OCI-M2 (cell line): ENCODE measurements around the gene SHLD1.
"Not testable (repeated sequence)": the region's sequence is repeated elsewhere in the genome, so short reads cannot be mapped to it uniquely, and the experiment has no call there.

Experiments used
- DNase-seq: peaks from one replicate; lab custom pipeline; 2025; ENCODE audit not compliant: unreplicated experiment; lab: John Stamatoyannopoulos, UW

Gene SHLD1

GRCh38 chr20:5735845-5736510 lies 14.2 kb upstream of the SHLD1 start:
- DNase-seq, result no peak

DNA sequence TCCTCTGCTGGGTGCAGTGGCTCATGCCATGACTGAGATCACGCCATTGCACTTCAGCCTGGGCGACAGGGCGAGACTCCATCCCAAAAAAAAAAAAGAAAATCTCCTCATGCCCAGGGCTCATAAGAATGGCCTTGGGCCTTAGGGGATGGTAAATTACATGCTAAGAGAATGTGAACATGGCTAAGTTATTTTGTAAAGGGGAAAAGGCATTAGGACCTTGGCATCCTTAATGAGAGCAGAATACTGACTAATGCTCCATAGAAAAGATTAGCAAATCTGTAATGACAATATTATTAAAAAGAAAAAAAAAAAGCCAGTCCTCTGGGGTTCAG lies 12.6 kb upstream of the SHLD1 start:
- DNase-seq, result no peak

GRCh38 chr20:5737966-5738365 lies 12.2 kb upstream of the SHLD1 start:
- no peak for DNase-seq

- DNase-seq, result not testable (repeated sequence)
Observed at GRCh38 chr20:5740643-5741042, 9.6 kb upstream of the SHLD1 start.

- no peak for DNase-seq
Observed at GRCh38 chr20:5741089-5741488, 9.1 kb upstream of the SHLD1 start.

- no peak for DNase-seq
Observed at GRCh38 chr20:5742041-5742440, 8.2 kb upstream of the SHLD1 start.

DNA sequence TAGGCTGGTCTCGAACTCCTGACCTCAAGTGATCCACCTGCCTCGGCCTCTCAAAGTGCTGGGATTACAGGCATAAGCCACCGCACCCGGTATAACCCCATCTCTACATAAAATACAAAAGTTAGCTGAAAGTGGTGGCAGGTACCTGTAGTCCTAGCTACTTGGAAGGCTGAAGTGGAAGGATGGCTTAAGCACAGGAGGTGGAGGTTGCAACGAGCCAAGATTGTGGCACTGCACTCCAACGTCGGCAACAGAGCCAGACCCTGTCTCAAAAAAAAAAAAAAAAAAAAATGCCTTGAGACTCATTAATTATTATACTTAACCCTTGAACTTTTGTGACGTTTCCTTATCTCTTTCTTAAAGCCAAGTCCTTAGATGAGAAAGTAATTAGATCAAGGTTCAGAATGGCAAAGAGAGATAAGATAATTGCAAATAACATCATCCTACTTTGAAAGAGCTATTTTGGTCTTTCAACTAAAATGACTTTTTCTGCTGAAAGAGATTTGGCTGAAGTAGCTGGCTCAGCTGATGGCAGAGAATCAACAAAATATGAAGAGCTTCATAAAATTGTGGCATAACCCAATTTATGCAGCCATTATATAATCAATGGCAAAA lies 4.7 kb upstream of the SHLD1 start:
- DNase-seq, result no peak

DNA sequence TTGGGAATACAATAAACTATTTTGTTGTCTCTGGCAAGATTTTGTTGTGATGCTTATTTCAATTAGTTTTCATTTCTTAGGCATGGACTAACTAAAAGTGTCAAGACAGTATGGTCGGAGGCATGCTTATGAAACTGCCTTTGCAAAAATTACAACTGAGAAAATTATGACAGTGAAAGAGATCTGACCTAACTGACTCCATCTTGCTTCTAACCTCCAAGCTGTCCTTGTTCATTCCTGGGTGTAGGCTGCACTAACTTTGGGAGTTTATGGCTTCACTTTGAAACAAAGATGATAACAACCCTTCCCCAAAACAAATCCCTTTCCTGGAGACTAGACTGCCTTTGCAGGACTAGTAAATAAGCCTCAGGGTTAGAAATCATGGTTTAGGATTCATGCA lies 4.1 kb upstream of the SHLD1 start:
- DNase-seq, result no peak

DNA sequence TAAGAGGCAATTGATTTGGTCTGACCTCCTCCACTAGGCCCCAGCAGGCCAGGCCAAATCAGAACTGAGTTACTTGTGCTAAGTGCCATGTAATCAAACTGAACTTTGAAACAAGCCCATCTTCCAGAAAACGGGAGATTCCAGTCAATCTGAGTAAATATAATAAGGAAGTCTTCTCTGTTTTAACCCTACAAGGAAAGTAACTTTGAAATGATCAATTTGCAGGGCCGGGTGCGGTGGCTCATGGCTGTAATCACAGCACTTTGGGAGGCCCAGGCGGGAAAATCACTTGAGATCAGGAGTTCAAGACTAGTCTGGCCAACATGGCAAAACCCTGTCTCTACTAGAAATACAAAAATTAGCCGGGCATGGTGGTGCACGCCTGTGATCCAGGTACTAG lies 2.0 kb upstream of the SHLD1 start:
- DNase-seq, result no peak

DNA sequence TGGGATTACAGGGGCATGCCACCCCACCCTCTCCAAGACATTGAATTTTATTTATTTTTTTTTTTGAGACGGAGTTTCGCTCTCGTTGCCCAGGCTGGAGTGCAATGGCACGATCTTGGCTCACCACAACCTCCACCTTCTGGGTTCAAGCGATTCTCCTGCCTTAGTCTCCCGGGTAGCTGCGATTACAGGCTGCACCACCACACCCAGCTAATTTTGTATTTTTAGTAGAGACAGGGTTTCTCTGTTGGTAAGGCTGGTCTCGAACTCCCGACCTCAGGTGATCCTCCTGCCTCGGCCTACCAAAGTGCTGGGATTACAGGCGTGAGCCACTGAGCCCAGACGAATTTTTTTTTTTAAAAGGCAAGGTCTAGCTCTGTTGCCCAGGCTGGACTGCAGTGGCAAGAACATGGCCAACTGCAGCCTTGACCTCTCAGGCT lies 669 bp upstream of the SHLD1 start:
- DNase-seq, result not testable (repeated sequence)

- DNase-seq, result no peak
Observed at GRCh38 chr20:5751856-5752255, 1.7 kb downstream of the SHLD1 start.

- no peak for DNase-seq
Observed at GRCh38 chr20:5753814-5754213, 3.6 kb downstream of the SHLD1 start.

GRCh38 chr20:5757949-5758348 lies 7.7 kb downstream of the SHLD1 start:
- DNase-seq, result no peak

DNA sequence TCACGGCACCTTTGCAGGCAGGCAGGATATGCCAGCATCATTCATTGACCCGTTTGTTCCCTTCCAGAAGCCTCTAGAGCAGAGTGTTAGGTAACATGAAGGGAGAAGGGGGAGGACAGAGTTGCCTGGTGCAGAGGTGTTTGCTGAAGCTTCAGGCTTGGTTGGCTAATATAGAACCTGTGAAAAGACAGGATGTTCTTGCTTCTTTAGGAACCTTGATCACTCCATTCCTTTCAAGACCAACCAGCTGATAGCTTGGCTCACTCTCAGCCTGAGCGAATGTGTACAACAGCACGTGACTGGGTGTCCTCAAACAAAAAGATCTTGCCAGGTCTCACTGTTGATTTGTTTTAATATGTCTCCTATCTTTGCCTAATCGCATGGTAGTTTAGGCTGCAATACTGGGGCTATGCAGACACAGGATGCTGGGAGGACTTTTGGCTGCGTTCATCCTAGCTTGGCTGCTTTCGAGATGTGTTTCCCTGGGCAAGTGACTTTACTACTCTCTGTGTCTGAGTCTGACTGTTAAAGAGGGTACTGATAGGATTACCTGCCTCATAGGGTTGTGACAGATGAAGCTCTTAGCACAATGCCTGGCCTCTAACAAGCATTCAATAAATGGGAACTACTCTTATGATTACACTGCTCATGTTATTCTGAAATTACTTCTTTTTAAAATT lies 16.0 kb downstream of the SHLD1 start:
- no peak for DNase-seq

GRCh38 chr20:5767493-5768098 lies 17.4 kb downstream of the SHLD1 start:
- DNase-seq, result no peak

GRCh38 chr20:5770231-5770986 lies 20.2 kb downstream of the SHLD1 start:
- no peak for DNase-seq

GRCh38 chr20:5770987-5771318 lies 20.8 kb downstream of the SHLD1 start:
- DNase-seq, result no peak

DNA sequence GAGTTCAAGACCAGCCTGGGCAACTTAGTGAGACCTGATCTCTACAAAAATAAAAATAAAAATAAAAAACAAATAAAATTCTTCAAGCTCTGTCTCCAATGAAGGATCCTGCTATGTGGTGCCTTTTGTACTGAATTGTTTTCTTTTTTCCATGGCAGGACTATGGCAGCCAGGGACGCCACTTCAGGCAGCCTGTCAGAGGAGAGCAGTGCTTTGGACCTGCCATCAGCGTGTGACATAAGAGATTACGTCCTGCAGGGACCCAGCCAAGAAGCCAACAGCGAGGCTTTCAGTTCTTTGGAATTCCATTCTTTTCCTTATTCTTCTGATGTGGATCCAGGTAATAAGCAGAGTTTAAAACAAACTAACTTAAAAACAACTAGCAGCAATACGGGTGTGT lies 22.5 kb downstream of the SHLD1 start:
- DNase-seq, result no peak

GRCh38 chr20:5773589-5773988 lies 23.4 kb downstream of the SHLD1 start:
- no peak for DNase-seq

DNA sequence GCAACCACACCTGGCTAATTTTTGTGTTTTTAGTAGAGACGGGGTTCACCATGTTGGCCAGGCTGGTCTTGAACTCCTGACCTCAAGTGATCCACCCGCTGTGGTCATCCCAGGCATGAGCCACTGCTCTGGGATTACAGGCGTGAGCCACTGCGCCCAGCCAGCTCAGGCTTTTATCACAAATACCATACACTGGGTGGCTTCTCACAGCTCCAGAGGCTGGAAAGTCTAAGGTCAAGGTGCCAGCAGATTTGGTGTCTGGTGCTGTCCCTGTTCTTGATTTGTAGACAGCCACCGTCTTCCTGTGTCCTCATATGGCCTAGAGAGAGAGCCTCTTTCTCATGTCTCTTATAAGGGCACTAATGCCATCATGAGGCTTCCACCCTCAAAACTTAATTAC lies 25.9 kb downstream of the SHLD1 start:
- DNase-seq, result no peak

DNA sequence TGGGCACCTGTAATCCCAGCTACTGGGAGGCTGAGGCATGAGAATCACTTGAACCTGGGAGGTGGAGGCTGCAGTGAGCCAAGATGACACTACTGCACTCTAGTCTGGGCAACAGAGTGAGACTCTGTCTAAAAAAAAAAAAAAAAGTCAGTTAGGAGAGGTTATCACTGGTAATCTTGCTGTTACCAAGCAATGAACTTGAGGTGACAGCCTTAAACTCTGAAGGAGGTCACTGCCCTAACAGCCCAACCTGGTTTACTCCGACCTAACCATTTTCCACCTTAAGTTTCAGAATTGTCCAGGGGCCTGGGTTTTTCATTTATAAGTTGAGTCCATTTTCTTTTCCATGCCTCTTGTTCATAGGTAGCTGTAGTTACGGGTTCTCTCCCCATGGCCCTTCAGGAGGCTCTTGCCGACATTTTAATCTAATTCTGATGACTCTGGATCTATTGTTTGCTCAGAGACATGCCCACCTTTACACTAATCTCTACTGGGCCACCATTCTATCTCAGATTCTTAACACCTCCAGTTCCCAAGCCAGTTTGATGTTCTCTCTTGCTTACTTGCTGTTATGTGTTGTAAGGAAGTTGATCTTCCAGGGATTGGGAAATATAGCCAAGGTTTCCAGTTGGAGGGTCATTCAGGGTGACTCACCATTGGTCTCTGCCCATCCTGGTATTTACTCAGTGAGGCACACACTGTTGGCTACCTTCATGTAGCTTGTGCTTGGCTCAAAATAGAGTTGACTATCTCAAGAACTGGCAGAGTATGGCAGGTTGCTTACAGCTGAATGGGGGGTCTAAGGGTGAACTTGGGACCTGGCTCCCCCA lies 29.1 kb downstream of the SHLD1 start:
- no peak for DNase-seq
